A673 (cell line): ENCODE measurements around the gene BID.

Experiments
- CTCF ChIP-seq: fragments of 300-800, 200-600 bp; sonication (generic); conservative IDR thresholded peaks from 2 replicates; pipeline ENCODE4 v1.5.1; 2017; ENCODE audit warnings: low read depth, mild to moderate bottlenecking, antibody characterized with exemption, low read length, moderate library complexity, mixed read lengths
- EZH2 ChIP-seq: fragments of 200-600 bp; sonication (generic); IDR thresholded peaks from 2 replicates; pipeline ENCODE4 v1.6.1; 2017; ENCODE audit warnings: borderline replicate concordance, low read depth, mild to moderate bottlenecking, mixed read lengths, antibody characterized with exemption, low read length; ENCODE audit not compliant: poor library complexity, severe bottlenecking

DNA sequence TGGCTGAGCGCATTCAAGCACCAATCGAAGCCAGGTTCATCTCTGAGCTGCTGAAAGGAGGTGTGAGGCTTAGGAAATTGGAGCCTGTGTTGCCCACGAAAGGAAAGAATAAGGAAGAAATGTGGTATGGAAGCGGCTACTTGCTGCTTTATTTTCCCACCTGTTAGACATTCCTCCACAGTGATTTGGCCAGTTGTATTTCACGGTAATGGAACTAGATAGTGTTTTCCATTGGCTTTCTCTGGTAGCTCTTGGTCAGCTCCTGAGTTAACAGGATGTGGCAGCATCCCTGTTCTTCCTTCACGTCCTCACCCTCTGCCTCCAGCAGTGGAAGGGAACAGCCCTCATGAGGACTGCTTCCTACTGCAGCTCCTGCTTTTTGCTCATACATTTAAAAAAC, 44.7 kb downstream of the BID start:
- TF ChIP-seq CTCF = no peak
- TF ChIP-seq EZH2 = no peak
